ENCODE results near the gene B3GNT7.
"Not testable (repeated sequence)": the region's sequence is repeated elsewhere in the genome, so short reads cannot be mapped to it uniquely, and the experiment has no call there.

The B3GNT7 gene

GRCh38 chr2:231397928-231398294 is 2.4 kb downstream of the B3GNT7 start:
- no peak for DNase-seq (ENCODE audit: low read depth)
- no peak overlapping the region for H3K4me3 ChIP-seq (replicated peaks; ENCODE audit: low read depth, low read length)
- no peak for TF ChIP-seq CTCF (IDR thresholded peaks at IDR 0.05; ENCODE audit: low read length, missing control alignments)

GRCh38 chr2:231398585-231398984 is 3.1 kb downstream of the B3GNT7 start:
- no peak for DNase-seq (ENCODE audit: low read depth)
- TF ChIP-seq CTCF (IDR thresholded peaks at IDR 0.05; ENCODE audit: low read length, missing control alignments): no peak
- no peak overlapping the region for H3K4me3 ChIP-seq (replicated peaks; ENCODE audit: low read depth, low read length)

- DNase-seq (ENCODE audit: low read depth): no peak
- no peak for TF ChIP-seq CTCF (IDR thresholded peaks at IDR 0.05; ENCODE audit: low read length, missing control alignments)
- no peak overlapping the region for H3K4me3 ChIP-seq (replicated peaks; ENCODE audit: low read depth, low read length)
These were observed 3.7 kb downstream of the B3GNT7 start for GRCh38 chr2:231399046-231399852.

GRCh38 chr2:231399853-231400680 is 4.6 kb downstream of the B3GNT7 start:
- peak; percentile 32 for DNase-seq (ENCODE audit: low read depth)
- peak; percentile 20 for TF ChIP-seq CTCF (IDR thresholded peaks at IDR 0.05; ENCODE audit: low read length, missing control alignments)
- no peak overlapping the region for H3K4me3 ChIP-seq (replicated peaks; ENCODE audit: low read depth, low read length)

- DNase-seq (ENCODE audit: low read depth); H3K4me3 ChIP-seq (replicated peaks; ENCODE audit: low read depth, low read length): not testable (repeated sequence)
These were observed 5.2 kb downstream of the B3GNT7 start for GRCh38 chr2:231400681-231401080.

- DNase-seq (ENCODE audit: low read depth); H3K4me3 ChIP-seq (replicated peaks; ENCODE audit: low read depth, low read length): not testable (repeated sequence)
These were observed 5.6 kb downstream of the B3GNT7 start for GRCh38 chr2:231401101-231401500.

GRCh38 chr2:231403421-231404182 is 8.1 kb downstream of the B3GNT7 start:
- not testable (repeated sequence) for H3K4me3 ChIP-seq (replicated peaks; ENCODE audit: low read depth, low read length)
- peak; percentile 29 for DNase-seq (ENCODE audit: low read depth)

GRCh38 chr2:231404183-231404578 is 8.7 kb downstream of the B3GNT7 start:
- not testable (repeated sequence) for DNase-seq (ENCODE audit: low read depth); H3K4me3 ChIP-seq (replicated peaks; ENCODE audit: low read depth, low read length)
